Activated CD4-positive, alpha-beta T cell treated with anti-CD3 and anti-CD28 coated beads for 36 hours (primary cell): ENCODE measurements around the gene APOBEC2. TPM values are rescaled to one million over a fixed set of nuclear protein-coding genes. Genes with fewer than 3 reads are reported as not detected.

Experiments used
- ATAC-seq: fragments of 200-7000 bp; cut with Tn5 transposase; one replicate; pipeline ENCODE4 v1.10.0; 2021; ENCODE audit warnings: mild to moderate bottlenecking, moderate library complexity
- CTCF ChIA-PET: fragments of 350-600 bp; sonication (Branson Sonifier 250); formaldehyde crosslinking; loops from one replicate; lab custom pipeline; 2021; ENCODE audit warnings: antibody characterized with exemption; lab: Charles Lee
- POLR2A ChIA-PET: fragments of 350-600 bp; sonication (Branson Sonifier 250); formaldehyde crosslinking; loops from one replicate; lab custom pipeline; 2021; ENCODE audit warnings: antibody characterized with exemption, inconsistent platforms; lab: Charles Lee
- DNase-seq: peaks from one replicate; pipeline ENCODE4 v3.0.0-alpha.2; 2020
- H3K27ac Mint-ChIP-seq: one replicate; pipeline ENCODE4 v1.8.0; 2021; ENCODE audit warnings: mixed read lengths
- H3K27me3 Mint-ChIP-seq: one replicate; pipeline ENCODE4 v1.8.0; 2021; ENCODE audit warnings: mixed read lengths
- H3K36me3 Mint-ChIP-seq: one replicate; pipeline ENCODE4 v1.8.0; 2021; ENCODE audit warnings: low read depth, mixed read lengths
- H3K4me1 Mint-ChIP-seq: one replicate; pipeline ENCODE4 v1.8.0; 2021; ENCODE audit warnings: mixed read lengths
- H3K4me3 Mint-ChIP-seq: one replicate; pipeline ENCODE4 v1.8.0; 2021; ENCODE audit warnings: mild to moderate bottlenecking, moderate library complexity, mixed read lengths
- H3K9me3 Mint-ChIP-seq: one replicate; pipeline ENCODE4 v1.8.0; 2021; ENCODE audit warnings: low read depth, mixed read lengths
- intact Hi-C, 2 experiments: fragments of 100-400 bp; cut with DNase I in 1 of 2; cut with micrococcal nuclease in 1 of 2; formaldehyde crosslinking; loops; one replicate each; pipeline versions ENCODE4 v1.14.2 to v1.15.1; 2022 to 2024; cut with DNase I, micrococcal nuclease
- total RNA-seq, 2 experiments: library from RNA; stranded (reverse); gene quantifications; one replicate each; pipeline ENCODE4 v1.2.3, GENCODE V29; 2021

The APOBEC2 gene
- total RNA-seq, 2 experiments from 2014 or later: not detected

DNA sequence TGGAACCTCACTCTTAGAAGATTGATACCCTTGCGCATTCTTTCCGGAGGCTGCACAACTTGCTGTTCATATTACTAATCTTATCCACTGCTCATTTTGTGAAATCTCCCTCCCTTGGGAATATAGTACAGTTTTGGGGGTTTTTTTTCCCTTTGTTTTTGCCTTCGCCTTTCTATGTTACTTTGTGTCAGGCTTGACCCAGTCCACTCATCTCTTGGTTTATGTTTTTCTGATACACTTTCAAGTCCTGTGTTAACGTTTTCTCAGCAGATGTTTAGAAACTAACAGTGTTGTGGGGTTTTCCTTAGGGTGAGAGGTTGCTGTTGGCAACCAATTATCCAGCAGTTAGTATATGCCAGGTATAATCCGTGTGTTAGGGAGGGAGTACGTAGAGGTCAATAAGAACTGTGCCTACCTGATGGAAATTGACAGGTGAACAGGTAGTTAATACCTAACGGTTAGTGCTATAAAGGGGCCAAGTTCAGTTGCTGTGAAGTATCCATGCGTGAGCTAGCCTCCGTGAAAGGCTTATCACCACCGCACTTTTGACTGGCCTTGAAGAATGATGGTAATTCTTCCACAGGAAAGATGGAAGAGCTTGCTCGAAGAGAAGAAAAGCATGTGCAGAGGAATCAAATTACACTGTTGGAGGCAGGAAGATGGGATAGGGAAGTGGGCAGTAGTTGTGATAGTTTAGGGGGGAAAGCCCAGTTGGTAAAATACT, 21.1 kb downstream of the APOBEC2 start:
- intact Hi-C loops: loop anchor here (1.0 to 10.0 kb wide), 13 partner anchors 46 to 1847 kb away; partner anchors contain the start of genes BYSL (in 1 of the 2), CCND3 (in 1 of the 2), KCNK5 (in 1 of the 2) and KIF6 (in 1 of the 2)
- ATAC-seq (no peak), DNase-seq (no peak)
- Mint-ChIP-seq H3K27ac (peak overlapping the region; percentile 98), H3K27me3 (no peaks in the 10 kb centered on the region), H3K4me3 (peak overlapping the region; percentile 94), H3K4me1 (peaks cover 55% of the 10 kb centered on the region), H3K9me3 (no peaks in the 10 kb centered on the region), H3K36me3 (peaks cover 46% of the 10 kb centered on the region)
- ChIA-PET CTCF (interaction anchor here (0.6 to 1.8 kb wide), 6 partner anchors 11 to 1925 kb away, joined by 3 to 5 read pairs (median 3); partner anchors contain the start of genes TOMM6 and TREML2), POLR2A (no interaction called here)

DNA sequence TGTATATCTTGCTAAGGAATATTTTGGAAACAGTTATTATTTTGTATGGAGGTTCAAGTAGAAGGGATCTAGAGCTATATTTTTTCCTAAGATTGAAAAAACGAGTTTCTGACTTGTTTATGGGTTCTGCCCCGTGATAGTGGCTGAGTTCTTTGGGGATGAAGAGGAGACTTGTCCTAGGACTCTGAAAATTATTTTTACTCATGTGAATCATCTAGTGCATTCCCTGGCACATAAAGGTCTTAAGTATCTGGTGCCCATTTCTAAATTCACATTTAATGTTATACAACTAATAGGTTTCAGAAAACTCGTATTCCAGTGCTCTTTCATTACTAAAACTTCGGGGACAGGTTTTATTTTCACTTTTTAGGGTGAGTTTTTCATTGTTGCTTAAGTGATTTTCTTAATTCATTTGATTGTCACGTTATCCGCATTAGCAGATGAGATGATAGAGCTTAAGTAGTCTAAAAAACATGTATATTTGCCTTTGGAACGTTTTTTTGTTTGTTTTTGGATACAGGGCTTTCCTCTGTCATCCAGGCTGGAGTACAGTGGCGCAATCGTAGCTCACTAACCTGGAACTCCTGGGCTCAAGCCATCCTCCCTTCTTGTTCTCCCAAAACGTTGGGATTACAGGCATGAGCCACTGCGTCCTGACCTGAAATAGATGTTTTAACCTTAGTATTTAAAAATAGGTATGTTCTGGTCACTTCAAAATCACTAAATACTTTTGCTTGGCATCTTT, 21.9 kb downstream of the APOBEC2 start:
- no peak for DNase-seq
- Mint-ChIP-seq H3K4me3 (peak overlapping the region; percentile 94), H3K9me3 (no peaks in the 10 kb centered on the region), H3K27me3 (no peaks in the 10 kb centered on the region), H3K36me3 (peaks cover 48% of the 10 kb centered on the region), H3K4me1 (peaks cover 59% of the 10 kb centered on the region), H3K27ac (peak overlapping the region; percentile 98)
- intact Hi-C loops: loop anchor here (5.0 to 10.0 kb wide), 7 partner anchors 107 to 1848 kb away; partner anchors contain the start of genes CCND3 (in 1 of the 2) and KCNK5 (in 1 of the 2)
- ChIA-PET CTCF (interaction anchor here (0.6 to 1.8 kb wide), 7 partner anchors 10 to 1926 kb away, joined by 3 to 5 read pairs (median 3); partner anchors contain the start of genes TOMM6 and TREML2), POLR2A (interaction anchor here (0.6 kb wide), 1 partner anchor 235 kb away, joined by 5 read pairs; no protein-coding TSS in a partner anchor)
- no peak for ATAC-seq

DNA sequence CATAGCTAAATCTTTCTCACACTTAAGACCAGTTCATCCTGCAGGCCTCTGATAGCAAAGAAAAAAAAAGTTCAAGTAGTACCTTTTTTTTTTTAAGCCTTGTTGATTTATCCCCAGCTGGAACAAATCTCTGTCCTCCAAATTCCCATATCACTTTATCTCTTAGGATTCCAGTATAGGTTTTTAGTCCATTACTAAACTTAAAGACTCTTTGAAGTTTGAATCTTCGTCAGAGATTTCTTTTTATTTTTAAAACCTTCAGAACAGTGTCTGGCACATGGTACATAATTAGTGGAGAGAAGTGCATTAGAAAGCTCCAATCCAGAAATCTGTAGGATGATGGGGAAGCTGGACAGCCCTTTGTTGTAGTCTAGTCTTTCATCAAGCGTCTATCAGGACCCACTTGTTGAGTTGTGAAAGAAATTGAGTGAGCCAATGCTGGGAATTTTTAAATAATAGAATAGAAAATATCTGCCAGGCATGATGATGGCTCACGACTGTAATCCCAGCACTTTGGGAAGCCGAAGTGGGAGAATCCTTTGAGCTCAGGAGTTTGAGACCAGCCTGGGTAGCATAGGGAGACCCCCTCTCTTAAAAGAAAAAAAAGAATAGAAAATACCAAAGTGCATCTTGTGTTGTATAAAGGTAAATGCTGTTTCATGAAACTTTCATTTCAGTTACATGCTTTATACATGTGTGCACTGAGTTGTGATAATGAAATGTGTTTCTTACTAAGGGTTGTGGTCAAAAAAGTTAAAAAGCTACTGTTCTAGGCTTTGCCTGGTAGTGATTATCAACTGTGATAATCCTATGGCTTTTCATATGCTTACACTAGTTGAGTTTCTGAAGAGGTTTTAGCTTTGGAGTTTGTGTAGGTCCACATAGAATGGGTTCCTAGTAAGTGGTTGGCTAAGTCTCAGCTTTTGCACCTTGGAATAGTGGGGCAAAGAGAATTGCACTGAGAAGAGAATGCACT, 22.9 kb downstream of the APOBEC2 start:
- H3K27ac Mint-ChIP-seq: peak overlapping the region; percentile 98
- ChIA-PET POLR2A (interaction anchor here (0.6 kb wide), 1 partner anchor 234 kb away, joined by 5 read pairs; no protein-coding TSS in a partner anchor), CTCF (interaction anchor here (0.5 to 1.8 kb wide), 9 partner anchors 9 to 712 kb away, joined by 3 to 5 read pairs (median 3); partner anchors contain the start of genes APOBEC2 and TOMM6)
- H3K4me1 Mint-ChIP-seq: peaks cover 63% of the 10 kb centered on the region
- no peaks in the 10 kb centered on the region for H3K9me3 Mint-ChIP-seq
- intact Hi-C loops: loop anchor here in 1 of 2 experiments (10.0 kb wide), 1 partner anchor 109 kb away; no protein-coding TSS in a partner anchor
- peak overlapping the region; percentile 94 for H3K4me3 Mint-ChIP-seq
- H3K27me3 Mint-ChIP-seq: no peaks in the 10 kb centered on the region
- ATAC-seq (no peak), DNase-seq (no peak)
- peaks cover 53% of the 10 kb centered on the region for H3K36me3 Mint-ChIP-seq

DNA sequence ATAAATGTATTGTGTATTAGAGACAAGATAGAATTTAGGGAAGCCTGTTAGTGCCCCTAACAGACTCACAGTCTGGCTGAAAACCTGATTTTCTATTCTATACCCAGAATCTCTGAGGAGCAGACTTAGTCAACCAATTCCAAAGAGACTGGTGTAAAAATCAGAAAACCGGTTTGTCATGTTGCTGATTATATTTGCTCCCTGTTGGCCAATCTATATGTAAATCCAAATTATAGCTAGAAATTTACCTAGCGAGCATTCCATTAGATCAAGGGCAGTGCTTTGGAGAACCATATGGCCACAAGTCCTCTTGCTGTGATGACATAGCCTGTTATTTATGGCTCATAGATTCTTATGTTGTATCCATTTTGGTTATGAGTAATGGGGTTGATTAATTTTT, 24.5 kb downstream of the APOBEC2 start:
- POLR2A ChIA-PET: no interaction called here
- H3K27me3 Mint-ChIP-seq: no peaks in the 10 kb centered on the region
- no peaks in the 10 kb centered on the region for H3K9me3 Mint-ChIP-seq
- peaks cover 68% of the 10 kb centered on the region for H3K4me1 Mint-ChIP-seq
- intact Hi-C loops: loop anchor here in 1 of 2 experiments (10.0 kb wide), 1 partner anchor 107 kb away; no protein-coding TSS in a partner anchor
- ATAC-seq (no peak), DNase-seq (no peak)
- CTCF ChIA-PET: no interaction called here
- peaks cover 52% of the 10 kb centered on the region for H3K36me3 Mint-ChIP-seq
- H3K27ac Mint-ChIP-seq: peak overlapping the region; percentile 43
- H3K4me3 Mint-ChIP-seq: no peak overlapping the region

DNA sequence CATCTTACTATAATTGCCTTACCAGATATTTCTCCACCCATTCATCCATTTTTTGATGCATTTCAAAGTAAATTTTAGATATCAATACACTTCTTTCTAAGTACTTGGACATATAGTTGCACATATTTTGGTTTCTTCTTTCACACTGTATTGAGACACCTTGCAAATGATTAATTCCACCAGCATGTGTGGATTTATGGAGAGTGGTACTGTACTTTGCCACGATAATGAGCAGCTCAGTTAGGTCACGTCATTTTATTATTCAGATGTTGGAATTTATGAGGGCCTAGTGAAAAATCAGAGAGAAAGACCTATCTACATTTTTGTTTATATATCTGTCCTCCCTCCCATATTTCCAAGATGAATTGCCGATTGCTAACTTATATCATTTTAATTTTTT, 25.1 kb downstream of the APOBEC2 start:
- peaks cover 58% of the 10 kb centered on the region for H3K36me3 Mint-ChIP-seq
- CTCF ChIA-PET: no interaction called here
- H3K4me1 Mint-ChIP-seq: peaks cover 74% of the 10 kb centered on the region

DNA sequence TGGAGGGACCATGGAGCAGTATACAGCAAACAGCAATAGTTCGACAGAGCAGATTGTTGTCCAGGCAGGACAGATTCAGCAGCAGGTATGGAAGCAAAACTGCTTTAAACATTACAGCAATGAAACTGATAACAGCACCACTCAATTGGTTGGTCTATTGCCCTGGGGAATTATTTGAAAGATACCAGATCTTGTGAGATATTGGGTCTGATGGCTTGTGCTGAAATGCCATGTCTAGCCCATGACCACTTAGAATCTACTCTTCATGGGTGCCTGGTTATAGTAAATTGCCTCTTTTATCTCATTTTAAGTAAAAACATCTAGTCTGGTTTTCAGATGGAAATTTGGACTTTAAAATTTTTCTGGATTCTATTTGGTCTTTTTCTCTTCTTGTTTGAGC, 26.1 kb downstream of the APOBEC2 start:
- H3K27me3 Mint-ChIP-seq: no peaks in the 10 kb centered on the region
- no peak overlapping the region for H3K4me3 Mint-ChIP-seq
- H3K4me1 Mint-ChIP-seq: peaks cover 75% of the 10 kb centered on the region
- H3K27ac Mint-ChIP-seq: peak overlapping the region; percentile 72
- DNase-seq (no peak), ATAC-seq (no peak)
- no peaks in the 10 kb centered on the region for H3K9me3 Mint-ChIP-seq
- peaks cover 60% of the 10 kb centered on the region for H3K36me3 Mint-ChIP-seq
- intact Hi-C loops: loop anchor here in 1 of 2 experiments (10.0 kb wide), 1 partner anchor 106 kb away; no protein-coding TSS in a partner anchor
- CTCF ChIA-PET: interaction anchor here (0.6 to 2.2 kb wide), 5 partner anchors 10 to 111 kb away, joined by 3 to 11 read pairs (median 3); no protein-coding TSS in a partner anchor
- POLR2A ChIA-PET: no interaction called here

More for the DNA sequence above, 25.1 kb downstream of the APOBEC2 start:
- DNase-seq: no peak
- intact Hi-C loops: loop anchor here in 1 of 2 experiments (10.0 kb wide), 1 partner anchor 107 kb away; no protein-coding TSS in a partner anchor
- POLR2A ChIA-PET: no interaction called here
- no peak overlapping the region for H3K4me3 Mint-ChIP-seq
- no peaks in the 10 kb centered on the region for H3K27me3 Mint-ChIP-seq
- H3K27ac Mint-ChIP-seq: peak overlapping the region; percentile 24
- ATAC-seq: no peak
- no peaks in the 10 kb centered on the region for H3K9me3 Mint-ChIP-seq

DNA sequence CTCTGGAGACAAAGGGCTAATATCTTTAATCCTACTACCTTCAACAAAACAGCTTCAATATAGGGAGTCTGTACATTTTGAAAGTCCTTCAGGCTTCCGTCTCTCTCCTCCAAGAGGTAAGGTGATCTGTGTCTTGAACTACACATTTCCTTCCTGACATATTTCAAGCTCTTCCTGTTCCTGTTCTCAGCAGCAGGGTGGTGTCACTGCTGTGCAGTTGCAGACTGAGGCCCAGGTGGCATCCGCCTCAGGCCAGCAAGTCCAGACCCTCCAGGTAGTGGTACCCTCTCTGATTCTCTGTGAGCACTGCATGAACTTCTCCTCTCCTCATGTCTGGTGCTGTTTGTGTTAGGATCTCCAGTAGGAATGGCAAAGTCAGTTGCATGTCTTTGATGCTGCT, 27.6 kb downstream of the APOBEC2 start:
- ChIA-PET CTCF (interaction anchor here (1.1 to 2.2 kb wide), 2 partner anchors 9 to 12 kb away, joined by 3 to 11 read pairs; no protein-coding TSS in a partner anchor), POLR2A (no interaction called here)
- Mint-ChIP-seq H3K4me1 (peaks cover 62% of the 10 kb centered on the region), H3K4me3 (peak overlapping the region; percentile 45), H3K9me3 (no peaks in the 10 kb centered on the region), H3K36me3 (peaks cover 57% of the 10 kb centered on the region), H3K27me3 (no peaks in the 10 kb centered on the region), H3K27ac (peak overlapping the region; percentile 91)
- intact Hi-C loops: no loop called here
- peak; percentile 20 for DNase-seq
- peak; percentile 74 for ATAC-seq

DNA sequence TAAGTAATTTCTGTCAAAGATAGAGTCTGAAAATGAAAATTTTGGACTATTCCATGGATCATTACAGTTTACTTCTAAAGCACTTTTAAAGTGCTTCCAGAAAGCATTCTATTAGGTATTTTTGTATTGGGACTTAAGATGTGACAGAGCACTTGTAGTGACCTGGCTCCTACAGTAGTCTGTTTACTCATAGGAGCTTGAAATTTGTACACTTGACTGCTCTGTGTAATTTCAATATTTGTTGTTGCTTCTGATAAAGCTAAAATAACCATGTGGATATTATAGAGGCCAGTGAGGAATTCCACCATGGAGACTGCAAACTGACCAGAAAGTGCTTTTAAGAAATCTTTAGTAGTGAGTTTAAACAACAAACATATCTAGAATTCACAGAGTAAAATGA, 30.1 kb downstream of the APOBEC2 start:
- no peak for DNase-seq
- H3K27ac Mint-ChIP-seq: no peak overlapping the region
- H3K4me3 Mint-ChIP-seq: no peak overlapping the region
- ChIA-PET POLR2A (no interaction called here), CTCF (interaction anchor here (1.3 to 1.8 kb wide), 2 partner anchors 9 to 99 kb away, joined by 3 to 5 read pairs; no protein-coding TSS in a partner anchor)
- H3K9me3 Mint-ChIP-seq: no peaks in the 10 kb centered on the region
- intact Hi-C loops: no loop called here
- H3K36me3 Mint-ChIP-seq: peaks cover 59% of the 10 kb centered on the region
- peaks cover 47% of the 10 kb centered on the region for H3K4me1 Mint-ChIP-seq
- no peak for ATAC-seq
- no peaks in the 10 kb centered on the region for H3K27me3 Mint-ChIP-seq

DNA sequence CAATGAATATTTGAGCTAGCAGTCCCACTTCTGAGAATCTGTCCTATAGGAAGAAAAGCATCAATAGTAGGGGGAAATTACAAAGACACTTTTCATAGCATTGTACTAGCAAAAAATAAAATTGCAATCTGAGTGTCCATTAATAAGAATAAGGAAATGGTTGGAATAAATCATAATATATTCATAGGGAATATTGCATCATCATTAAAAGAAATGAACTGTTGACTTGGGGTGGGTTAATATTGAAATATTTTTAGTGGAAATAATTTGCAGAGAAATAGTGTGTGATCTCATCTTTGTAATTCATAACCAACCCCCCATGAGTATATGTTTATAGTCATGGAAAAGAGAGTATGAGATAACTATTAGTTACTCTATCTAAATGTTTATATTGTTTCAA, 32.2 kb downstream of the APOBEC2 start:
- Mint-ChIP-seq H3K4me1 (peaks cover 29% of the 10 kb centered on the region), H3K36me3 (peaks cover 48% of the 10 kb centered on the region), H3K9me3 (no peaks in the 10 kb centered on the region), H3K4me3 (no peak overlapping the region), H3K27ac (no peak overlapping the region), H3K27me3 (no peaks in the 10 kb centered on the region)
- DNase-seq (no peak), ATAC-seq (no peak)
- CTCF ChIA-PET: interaction anchor here (1.0 kb wide), 1 partner anchor 10 kb away, joined by 3 read pairs; no protein-coding TSS in a partner anchor
- POLR2A ChIA-PET: interaction anchor here (0.6 kb wide), 1 partner anchor 36 kb away, joined by 11 read pairs; no protein-coding TSS in a partner anchor
- intact Hi-C loops: no loop called here

DNA sequence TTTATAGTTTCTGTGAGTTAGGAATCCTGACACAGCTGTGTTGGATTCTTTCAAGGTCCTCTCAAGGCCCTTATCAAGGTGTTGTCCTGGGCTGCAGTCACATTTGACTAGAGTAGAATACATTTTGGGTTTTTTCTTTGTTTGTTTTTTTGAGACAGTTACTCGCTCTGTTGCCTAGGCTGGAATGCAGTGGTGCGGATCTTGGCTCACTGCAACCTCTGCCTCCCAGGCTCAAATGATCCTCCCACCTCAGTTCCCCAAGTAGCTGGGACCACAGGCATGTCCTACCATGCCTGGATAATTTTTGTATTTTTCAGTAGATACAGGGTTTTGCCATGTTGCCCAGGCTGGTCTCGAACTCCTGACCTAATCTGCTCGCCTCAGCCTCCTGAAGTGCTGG, 35.4 kb downstream of the APOBEC2 start:
- ATAC-seq: no peak
- H3K4me1 Mint-ChIP-seq: peaks cover 7% of the 10 kb centered on the region
- ChIA-PET CTCF (interaction anchor here (0.7 to 1.5 kb wide), 2 partner anchors 42 to 94 kb away, joined by 4 read pairs; no protein-coding TSS in a partner anchor), POLR2A (interaction anchor here (1.2 kb wide), 1 partner anchor 15 kb away, joined by 5 read pairs; no protein-coding TSS in a partner anchor)
- H3K27me3 Mint-ChIP-seq: no peaks in the 10 kb centered on the region
- H3K27ac Mint-ChIP-seq: no peak overlapping the region
- intact Hi-C loops: no loop called here
- no peaks in the 10 kb centered on the region for H3K9me3 Mint-ChIP-seq
- DNase-seq: no peak
- H3K36me3 Mint-ChIP-seq: peaks cover 48% of the 10 kb centered on the region
- no peak overlapping the region for H3K4me3 Mint-ChIP-seq
